ENCODE data around the gene GBE1. TPM values are rescaled to one million over a fixed set of nuclear protein-coding genes. Genes with fewer than 3 reads are reported as not detected.

The GBE1 gene
- total and polyA plus RNA-seq, 9 of the 15 experiments (the other 6 are each of a cell fraction or from before 2014, with no cell fraction given): 7.9 to 25.6 (median 13.1) TPM

GRCh38 chr3:81500039-81500438, 261.4 kb downstream of the GBE1 start (continued):
- TF ChIP-seq PKNOX1 (IDR thresholded peaks at IDR 0.05) (no peak), ZNF57 (CRISPR knock-in tag; IDR thresholded peaks at IDR 0.05) (no peak), ZBTB17 (CRISPR knock-in tag; IDR thresholded peaks at IDR 0.05) (no peak)

GRCh38 chr3:81497572-81498251, 263.7 kb downstream of the GBE1 start:
- H3K4me1 ChIP-seq (replicated peaks in 1 of 2; ENCODE audit: control insufficient read depth in 2 of 2, insufficient read depth in 2 of 2, low read length in 2 of 2): no peaks in the 10 kb centered on the region
- intact Hi-C loops (cut with micrococcal nuclease): no loop called here
- no peak overlapping the region for H3K4me2 ChIP-seq (ENCODE audit: insufficient read depth, low read length)
- CTCF ChIA-PET (ENCODE audit: low intra/inter-chr PET ratio): no interaction called here
- H2AFZ ChIP-seq (ENCODE audit: low read depth, low read length): no peak overlapping the region
- FAIRE-seq: no peak
- H3K9me1 ChIP-seq (ENCODE audit: control insufficient read depth, insufficient read depth, low read length): no peaks in the 10 kb centered on the region
- no peaks in the 10 kb centered on the region for H3K27me3 ChIP-seq (ENCODE audit: control insufficient read depth in 2 of 2, insufficient read depth in 2 of 2, low read length in 2 of 2)
- H3K4me3 ChIP-seq: no peak overlapping the region
- no peak overlapping the region for H3K27ac ChIP-seq (ENCODE audit: extremely low read depth, low read depth, low read length)
- H4K20me1 ChIP-seq (replicated peaks; ENCODE audit: control insufficient read depth, insufficient read depth, low read length): no peaks in the 10 kb centered on the region
- 26% methylated on average over 4 of the region's 4 CpGs for WGBS (ENCODE audit: insufficient coverage, low coverage, missing lambda C conversion rate)
- POLR2A ChIA-PET: no interaction called here
- no peaks in the 10 kb centered on the region for H3K36me3 ChIP-seq (ENCODE audit: control insufficient read depth, insufficient read depth, low read length)
- DNase-seq (ENCODE audit: extremely low read depth in 1 of 4, low spot score in 3 of 4): no peak
- BruUV-seq (replicated peaks): no TSS peak
- ATAC-seq: no peak
- no peaks in the 10 kb centered on the region for H3K9me3 ChIP-seq (replicated peaks; ENCODE audit: control insufficient read depth, insufficient read depth, low read depth, low read length)
- H3K9ac ChIP-seq (ENCODE audit: insufficient read depth in 1 of 2, low read depth in 2 of 2, low read length in 2 of 2): no peak overlapping the region
- in situ Hi-C loops (cut with MboI): loop anchor here (25.0 kb wide), 1 partner anchor 640 kb away; no protein-coding TSS in a partner anchor
- H3K79me2 ChIP-seq (ENCODE audit: control insufficient read depth, insufficient read depth, low read length): no peaks in the 10 kb centered on the region
- no peak for TF ChIP-seq ZBTB49 (CRISPR knock-in tag; IDR thresholded peaks at IDR 0.05; ENCODE audit: borderline replicate concordance)
- TF ChIP-seq MAFG (tag; conservative IDR thresholded peaks at IDR 0.05): no peak
- no peak for TF ChIP-seq KAT7 (CRISPR knock-in tag; IDR thresholded peaks at IDR 0.05; ENCODE audit: borderline replicate concordance)
- TF ChIP-seq STAT5A (IDR thresholded peaks at IDR 0.05; ENCODE audit: borderline replicate concordance, low read length): no peak
- TF ChIP-seq RBM34 (IDR thresholded peaks at IDR 0.05; ENCODE audit: borderline replicate concordance, insufficient read depth, low read length): no peak
- no peak for TF ChIP-seq HDAC6 (IDR thresholded peaks at IDR 0.05; ENCODE audit: low read depth, low read length)
- TF ChIP-seq ZBTB9 (CRISPR knock-in tag; IDR thresholded peaks at IDR 0.05): no peak
- no peak for TF ChIP-seq ESRRA (IDR thresholded peaks at IDR 0.05; ENCODE audit: borderline replicate concordance, low read depth)
